ENCODE data around the gene DAGLA. TPM values are rescaled to one million over a fixed set of nuclear protein-coding genes. Genes with fewer than 3 reads are reported as not detected.

The DAGLA gene, protein sequence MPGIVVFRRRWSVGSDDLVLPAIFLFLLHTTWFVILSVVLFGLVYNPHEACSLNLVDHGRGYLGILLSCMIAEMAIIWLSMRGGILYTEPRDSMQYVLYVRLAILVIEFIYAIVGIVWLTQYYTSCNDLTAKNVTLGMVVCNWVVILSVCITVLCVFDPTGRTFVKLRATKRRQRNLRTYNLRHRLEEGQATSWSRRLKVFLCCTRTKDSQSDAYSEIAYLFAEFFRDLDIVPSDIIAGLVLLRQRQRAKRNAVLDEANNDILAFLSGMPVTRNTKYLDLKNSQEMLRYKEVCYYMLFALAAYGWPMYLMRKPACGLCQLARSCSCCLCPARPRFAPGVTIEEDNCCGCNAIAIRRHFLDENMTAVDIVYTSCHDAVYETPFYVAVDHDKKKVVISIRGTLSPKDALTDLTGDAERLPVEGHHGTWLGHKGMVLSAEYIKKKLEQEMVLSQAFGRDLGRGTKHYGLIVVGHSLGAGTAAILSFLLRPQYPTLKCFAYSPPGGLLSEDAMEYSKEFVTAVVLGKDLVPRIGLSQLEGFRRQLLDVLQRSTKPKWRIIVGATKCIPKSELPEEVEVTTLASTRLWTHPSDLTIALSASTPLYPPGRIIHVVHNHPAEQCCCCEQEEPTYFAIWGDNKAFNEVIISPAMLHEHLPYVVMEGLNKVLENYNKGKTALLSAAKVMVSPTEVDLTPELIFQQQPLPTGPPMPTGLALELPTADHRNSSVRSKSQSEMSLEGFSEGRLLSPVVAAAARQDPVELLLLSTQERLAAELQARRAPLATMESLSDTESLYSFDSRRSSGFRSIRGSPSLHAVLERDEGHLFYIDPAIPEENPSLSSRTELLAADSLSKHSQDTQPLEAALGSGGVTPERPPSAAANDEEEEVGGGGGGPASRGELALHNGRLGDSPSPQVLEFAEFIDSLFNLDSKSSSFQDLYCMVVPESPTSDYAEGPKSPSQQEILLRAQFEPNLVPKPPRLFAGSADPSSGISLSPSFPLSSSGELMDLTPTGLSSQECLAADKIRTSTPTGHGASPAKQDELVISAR
- under 1 TPM; 0.18 to 0.48 (median 0.38) TPM for total RNA-seq
- 0.09 TPM for total RNA-seq (2013)

DNA sequence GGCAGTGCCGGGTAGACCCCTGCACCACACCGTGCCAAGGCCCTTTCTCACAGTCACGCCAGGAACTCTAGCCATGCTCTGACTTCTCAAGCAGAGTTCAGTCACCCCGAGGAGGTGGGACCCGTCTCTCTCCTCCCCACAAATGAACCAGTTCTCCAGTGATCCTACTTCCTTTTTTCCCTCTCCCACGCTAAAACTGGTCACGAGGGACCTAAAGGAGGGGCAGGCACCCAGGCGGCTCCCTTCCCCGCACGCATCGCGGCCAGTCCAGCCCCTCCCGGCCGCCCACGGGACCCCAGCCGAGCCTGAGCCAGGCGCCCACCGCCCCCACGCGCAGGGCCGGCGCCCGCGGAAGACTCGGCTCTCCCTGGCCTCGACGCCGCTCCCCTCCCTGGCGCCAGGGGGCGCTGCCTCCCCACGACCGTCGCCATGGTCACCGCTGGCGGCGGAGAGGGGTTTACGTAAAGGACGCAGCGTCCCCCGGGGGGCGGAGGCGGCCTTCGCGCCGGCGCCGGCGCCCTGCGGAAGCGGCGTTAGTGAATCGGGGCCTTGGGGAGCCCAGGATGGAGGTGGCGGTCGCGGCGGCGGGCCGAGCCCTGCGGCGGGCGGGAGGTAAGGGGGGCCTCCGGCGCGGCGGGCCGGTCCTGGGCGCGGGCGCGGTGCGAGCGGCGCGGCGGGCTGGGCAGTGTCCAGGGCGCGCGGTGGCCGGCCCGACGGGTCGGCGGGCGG is at the start of gene DAGLA:
Gene DAGLA, plus strand, starts transcription at position 499 of the 729 bp plus-strand sequence. CDS start 39,765 bp downstream, outside the sequence.
- intact Hi-C loops (cut with micrococcal nuclease), result loop anchor here (1.0 kb wide), 1 partner anchor 53 kb away; no protein-coding TSS in a partner anchor
- Mint-ChIP-seq H3K27ac (peak within 1 kb of the TSS in 1 of 2 donors; percentile 85), H3K36me3 (no peaks in the 10 kb centered on the region), H3K9me3 (no peaks in the 10 kb centered on the region), H3K4me1 (peaks cover 0 to 14% of the 10 kb centered on the region in 2 donors), H3K27me3 (ENCODE audit: low read depth in 2 of 2) (peaks cover 12 to 26% of the 10 kb centered on the region in 2 donors), H3K4me3 (peak within 1 kb of the TSS; percentile 65)
- DNase-seq (peak; percentile 87 to 88), ATAC-seq (peak; percentile 90 to 92 (median 90))
- no peaks in the 10 kb centered on the region for H3K36me3 ChIP-seq (ENCODE audit: control insufficient read depth, insufficient read depth, low read length)
- TF ChIP-seq CTCF (IDR thresholded peaks at IDR 0.05), result peak; percentile 89
- no peak within 1 kb of the TSS for H3K4me3 ChIP-seq (ENCODE audit: low read length)
- H3K27me3 ChIP-seq (ENCODE audit: control insufficient read depth, insufficient read depth, low read length), result peaks cover 19% of the 10 kb centered on the region
- H3K9me3 ChIP-seq (ENCODE audit: control insufficient read depth, insufficient read depth, low read length), result no peaks in the 10 kb centered on the region
- peaks cover 31% of the 10 kb centered on the region for H3K4me1 ChIP-seq (ENCODE audit: control insufficient read depth, insufficient read depth, low read length)
- WGBS (ENCODE audit: insufficient coverage), result 4% methylated on average over 84 of the region's 84 CpGs
- H3K27ac ChIP-seq (ENCODE audit: low read length), result no peak within 1 kb of the TSS

DNA sequence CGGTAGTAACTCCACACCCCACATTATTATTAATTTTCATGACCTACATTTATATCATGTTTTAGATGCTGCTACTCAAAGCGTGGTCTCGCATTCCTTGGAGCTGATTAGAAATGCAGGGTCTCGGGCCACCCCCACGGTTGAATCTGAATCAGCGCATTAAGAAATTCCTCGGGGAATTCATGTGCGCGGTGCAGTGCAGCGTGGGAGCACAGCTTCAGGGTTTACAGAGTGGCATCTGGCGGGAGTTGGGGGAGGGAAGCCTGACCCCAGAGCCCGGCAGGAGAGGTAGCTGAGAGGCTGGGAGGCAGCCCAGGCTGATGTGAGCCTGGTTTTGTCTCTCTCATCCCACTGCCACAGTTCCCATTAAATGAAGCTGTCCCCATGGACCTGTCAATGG is 48.1 kb upstream of the DAGLA start:
- H3K36me3 Mint-ChIP-seq, result no peaks in the 10 kb centered on the region
- Histone ChIP-seq H3K27ac (ENCODE audit: low read length) (no peak overlapping the region), H3K36me3 (ENCODE audit: control insufficient read depth, insufficient read depth, low read length) (no peaks in the 10 kb centered on the region), H3K4me3 (ENCODE audit: low read length) (no peak overlapping the region), H3K9me3 (ENCODE audit: control insufficient read depth, insufficient read depth, low read length) (no peaks in the 10 kb centered on the region), H3K27me3 (ENCODE audit: control insufficient read depth, insufficient read depth, low read length) (no peaks in the 10 kb centered on the region), H3K4me1 (ENCODE audit: control insufficient read depth, insufficient read depth, low read length) (no peaks in the 10 kb centered on the region)
- no peak for TF ChIP-seq CTCF (IDR thresholded peaks at IDR 0.05)
- intact Hi-C loops (cut with micrococcal nuclease), result no loop called here
- ATAC-seq (no peak), DNase-seq (no peak)
- no peaks in the 10 kb centered on the region for H3K9me3 Mint-ChIP-seq
- H3K27me3 Mint-ChIP-seq (ENCODE audit: low read depth in 2 of 2), result peaks cover 0 to 11% of the 10 kb centered on the region in 2 donors
- H3K4me1 Mint-ChIP-seq, result no peaks in the 10 kb centered on the region
- H3K4me3 Mint-ChIP-seq, result no peak overlapping the region
- WGBS (ENCODE audit: insufficient coverage), result 89% methylated on average over 12 of the region's 12 CpGs
- H3K27ac Mint-ChIP-seq, result no peak overlapping the region

DNA sequence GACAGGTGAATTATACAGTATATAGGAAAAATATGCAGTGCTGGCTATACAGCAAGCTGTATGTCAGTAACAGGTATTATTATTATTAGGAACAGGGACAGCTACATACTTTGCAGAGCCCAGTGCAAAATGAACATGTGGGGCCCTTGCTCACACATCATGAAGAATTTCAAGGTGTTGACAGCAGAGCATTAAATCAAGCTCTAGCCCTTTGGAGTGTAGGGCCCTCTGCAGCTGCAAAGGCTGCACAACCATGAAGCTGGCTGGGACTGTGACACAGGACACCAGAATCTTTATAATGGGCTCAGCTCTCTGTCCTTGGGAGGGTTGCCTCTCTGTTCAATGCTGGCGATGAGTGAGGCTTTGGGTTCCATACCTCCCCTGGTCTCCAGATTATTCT is 44.9 kb upstream of the DAGLA start:
- no peaks in the 10 kb centered on the region for H3K36me3 ChIP-seq (ENCODE audit: control insufficient read depth, insufficient read depth, low read length)
- 100% methylated on average over 1 of the region's 1 CpG for WGBS (ENCODE audit: insufficient coverage)
- no peak overlapping the region for H3K27ac ChIP-seq (ENCODE audit: low read length)
- no peaks in the 10 kb centered on the region for H3K4me1 ChIP-seq (ENCODE audit: control insufficient read depth, insufficient read depth, low read length)
- DNase-seq, result no peak
- Mint-ChIP-seq H3K4me3 (no peak overlapping the region), H3K36me3 (no peaks in the 10 kb centered on the region), H3K4me1 (no peaks in the 10 kb centered on the region), H3K27ac (no peak overlapping the region), H3K27me3 (ENCODE audit: low read depth in 2 of 2) (peaks cover 0 to 5% of the 10 kb centered on the region in 2 donors), H3K9me3 (no peaks in the 10 kb centered on the region)
- H3K9me3 ChIP-seq (ENCODE audit: control insufficient read depth, insufficient read depth, low read length), result no peaks in the 10 kb centered on the region
- H3K4me3 ChIP-seq (ENCODE audit: low read length), result no peak overlapping the region
- H3K27me3 ChIP-seq (ENCODE audit: control insufficient read depth, insufficient read depth, low read length), result no peaks in the 10 kb centered on the region
- ATAC-seq, result no peak
- intact Hi-C loops (cut with micrococcal nuclease), result no loop called here
- TF ChIP-seq CTCF (IDR thresholded peaks at IDR 0.05), result no peak

All from natural killer cell (primary cell).